CMK (cell line): ENCODE measurements around the gene MPRIP.
"Not testable (repeated sequence)": the region's sequence is repeated elsewhere in the genome, so short reads cannot be mapped to it uniquely, and the experiment has no call there.

Experiments used
- DNase-seq: peaks from one replicate; pipeline ENCODE4 v3.0.0-alpha.2; 2010; ENCODE audit warnings: low read depth

Gene MPRIP, protein sequence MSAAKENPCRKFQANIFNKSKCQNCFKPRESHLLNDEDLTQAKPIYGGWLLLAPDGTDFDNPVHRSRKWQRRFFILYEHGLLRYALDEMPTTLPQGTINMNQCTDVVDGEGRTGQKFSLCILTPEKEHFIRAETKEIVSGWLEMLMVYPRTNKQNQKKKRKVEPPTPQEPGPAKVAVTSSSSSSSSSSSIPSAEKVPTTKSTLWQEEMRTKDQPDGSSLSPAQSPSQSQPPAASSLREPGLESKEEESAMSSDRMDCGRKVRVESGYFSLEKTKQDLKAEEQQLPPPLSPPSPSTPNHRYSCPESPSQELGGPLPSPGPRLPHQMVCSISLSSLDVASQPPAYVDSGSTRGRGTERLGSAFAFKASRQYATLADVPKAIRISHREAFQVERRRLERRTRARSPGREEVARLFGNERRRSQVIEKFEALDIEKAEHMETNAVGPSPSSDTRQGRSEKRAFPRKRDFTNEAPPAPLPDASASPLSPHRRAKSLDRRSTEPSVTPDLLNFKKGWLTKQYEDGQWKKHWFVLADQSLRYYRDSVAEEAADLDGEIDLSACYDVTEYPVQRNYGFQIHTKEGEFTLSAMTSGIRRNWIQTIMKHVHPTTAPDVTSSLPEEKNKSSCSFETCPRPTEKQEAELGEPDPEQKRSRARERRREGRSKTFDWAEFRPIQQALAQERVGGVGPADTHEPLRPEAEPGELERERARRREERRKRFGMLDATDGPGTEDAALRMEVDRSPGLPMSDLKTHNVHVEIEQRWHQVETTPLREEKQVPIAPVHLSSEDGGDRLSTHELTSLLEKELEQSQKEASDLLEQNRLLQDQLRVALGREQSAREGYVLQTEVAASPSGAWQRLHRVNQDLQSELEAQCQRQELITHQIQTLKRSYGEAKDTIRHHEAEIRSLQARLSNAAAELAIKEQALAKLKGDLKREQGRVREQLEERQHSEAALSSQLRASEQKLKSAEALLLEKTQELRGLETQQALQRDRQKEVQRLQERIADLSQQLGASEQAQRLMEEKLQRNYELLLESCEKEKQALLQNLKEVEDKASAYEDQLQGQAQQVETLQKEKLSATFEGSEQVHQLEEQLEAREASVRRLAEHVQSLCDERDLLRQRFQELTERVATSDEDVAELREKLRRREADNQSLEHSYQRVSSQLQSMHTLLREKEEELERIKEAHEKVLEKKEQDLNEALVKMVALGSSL (N-terminal part only)

GRCh38 chr17:17042384-17042736 is at the start of gene MPRIP:
TSS of gene MPRIP (plus strand) at chr17:17042457. CDS start at chr17:17042849, 392 bp downstream.
- DNase-seq: no peak

- no peak for DNase-seq
Observed at GRCh38 chr17:16994631-16995030, 47.6 kb upstream of the MPRIP start.

DNA sequence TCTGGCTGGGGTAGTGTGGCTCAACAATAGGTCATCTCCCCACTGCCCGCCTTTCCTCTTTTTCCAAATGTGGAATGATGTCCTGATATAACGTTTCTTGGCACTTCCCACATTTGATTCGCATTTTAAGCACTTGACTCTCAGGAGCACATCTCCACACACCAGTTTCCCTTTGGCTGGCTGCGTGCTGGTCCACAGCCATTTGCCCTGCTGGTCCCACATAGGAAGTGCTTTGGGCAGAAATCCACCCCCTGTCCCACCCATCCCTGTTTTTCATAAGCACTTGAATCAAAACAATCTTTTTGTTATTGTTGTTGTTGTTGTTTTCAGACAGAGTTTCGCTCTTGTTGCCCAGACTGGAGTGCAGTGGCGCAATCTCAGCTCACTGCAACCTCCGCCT is 46.3 kb upstream of the MPRIP start:
- no peak for DNase-seq

GRCh38 chr17:16996726-16997125 is 45.5 kb upstream of the MPRIP start:
- not testable (repeated sequence) for DNase-seq

- peak; percentile 54 for DNase-seq
Observed at GRCh38 chr17:16997514-16998429, 44.5 kb upstream of the MPRIP start.

DNA sequence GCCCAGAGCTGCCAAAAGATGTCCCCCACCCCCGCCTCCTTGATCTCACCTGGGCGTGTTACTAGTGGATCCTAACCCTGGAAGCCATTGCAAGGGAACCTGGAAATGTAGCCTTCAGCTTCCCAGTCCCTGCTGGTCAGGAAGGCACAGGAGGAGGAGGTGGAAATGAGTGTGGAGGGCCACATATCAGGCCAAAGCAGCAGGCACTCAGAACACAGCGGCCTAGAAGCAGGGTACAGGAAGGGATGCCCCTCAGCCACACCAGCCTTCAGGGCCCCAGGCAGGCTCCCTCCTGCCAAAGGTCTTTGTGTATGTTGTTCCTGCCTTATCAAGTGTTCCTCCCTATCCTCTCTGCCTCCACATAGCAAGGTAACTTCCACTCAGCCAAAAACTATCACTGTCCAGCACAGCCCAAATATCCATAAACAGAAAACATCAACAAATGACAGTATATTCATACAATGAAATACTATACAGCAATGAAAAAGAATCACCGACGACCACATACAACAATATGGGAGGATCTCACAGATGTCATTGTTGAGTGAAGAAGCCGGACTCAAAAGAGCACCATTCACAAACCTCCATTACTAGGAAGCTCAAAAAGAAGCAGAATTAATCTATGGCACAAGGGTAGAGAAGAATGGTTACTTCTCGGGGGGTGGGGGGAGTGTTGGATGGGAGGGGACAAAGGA is 42.2 kb upstream of the MPRIP start:
- no peak for DNase-seq

GRCh38 chr17:17001076-17001777 is 41.0 kb upstream of the MPRIP start:
- no peak for DNase-seq

GRCh38 chr17:17001874-17002520 is 40.3 kb upstream of the MPRIP start:
- peak; percentile 43 for DNase-seq

GRCh38 chr17:17002731-17003715 is 39.2 kb upstream of the MPRIP start:
- DNase-seq: not testable (repeated sequence)

GRCh38 chr17:17004251-17004996 is 37.8 kb upstream of the MPRIP start:
- no peak for DNase-seq

DNA sequence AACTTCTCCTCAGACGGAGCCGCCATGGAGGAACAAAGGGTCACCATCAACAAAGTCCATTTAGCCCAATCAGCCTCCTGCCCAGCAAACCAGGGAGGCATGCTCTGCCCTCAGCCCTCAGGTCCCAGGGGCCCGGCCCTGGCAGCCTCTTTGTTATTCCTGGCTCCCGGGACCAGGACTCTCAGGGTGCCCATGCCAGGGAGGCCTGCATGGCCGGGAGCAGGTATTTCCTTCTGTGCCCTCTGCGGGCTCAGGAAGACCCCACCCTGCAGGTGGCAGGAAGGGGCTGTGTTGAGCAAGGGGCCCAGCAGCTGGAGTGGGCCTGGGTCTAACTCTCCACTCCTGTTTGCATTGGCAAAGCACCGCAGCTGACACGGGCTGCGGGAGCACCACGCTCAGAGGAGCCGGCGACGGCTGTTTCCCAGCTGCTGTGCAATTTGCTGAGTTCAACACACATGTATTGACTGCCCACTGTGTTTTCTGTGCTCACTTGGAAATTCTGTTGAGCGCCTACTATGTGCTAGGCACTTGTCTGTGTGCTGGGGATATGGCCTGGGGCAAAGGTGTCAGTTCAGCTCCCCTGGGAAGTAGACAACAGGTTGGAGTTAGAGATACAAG is 37.2 kb upstream of the MPRIP start:
- DNase-seq: not testable (repeated sequence)

DNA sequence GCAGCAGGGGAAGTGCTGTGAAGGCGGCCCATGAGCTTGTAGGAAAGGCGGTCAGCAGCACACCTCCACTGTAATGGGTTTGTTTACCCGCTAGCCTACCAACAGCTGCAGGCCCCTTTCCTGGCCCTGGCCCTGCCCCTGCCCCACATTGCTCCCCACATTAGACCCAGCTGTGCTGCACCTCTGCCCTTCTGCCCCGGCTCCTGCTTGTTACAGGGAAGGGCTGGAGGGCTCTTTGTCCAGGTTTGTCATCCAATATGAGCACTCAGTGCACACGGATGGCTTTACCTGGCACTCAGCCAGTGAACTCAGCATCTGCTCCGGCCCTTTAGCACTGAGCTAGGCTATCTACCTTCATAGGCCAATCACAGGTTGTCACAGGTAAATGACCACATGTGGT is 34.4 kb upstream of the MPRIP start:
- not testable (repeated sequence) for DNase-seq

DNA sequence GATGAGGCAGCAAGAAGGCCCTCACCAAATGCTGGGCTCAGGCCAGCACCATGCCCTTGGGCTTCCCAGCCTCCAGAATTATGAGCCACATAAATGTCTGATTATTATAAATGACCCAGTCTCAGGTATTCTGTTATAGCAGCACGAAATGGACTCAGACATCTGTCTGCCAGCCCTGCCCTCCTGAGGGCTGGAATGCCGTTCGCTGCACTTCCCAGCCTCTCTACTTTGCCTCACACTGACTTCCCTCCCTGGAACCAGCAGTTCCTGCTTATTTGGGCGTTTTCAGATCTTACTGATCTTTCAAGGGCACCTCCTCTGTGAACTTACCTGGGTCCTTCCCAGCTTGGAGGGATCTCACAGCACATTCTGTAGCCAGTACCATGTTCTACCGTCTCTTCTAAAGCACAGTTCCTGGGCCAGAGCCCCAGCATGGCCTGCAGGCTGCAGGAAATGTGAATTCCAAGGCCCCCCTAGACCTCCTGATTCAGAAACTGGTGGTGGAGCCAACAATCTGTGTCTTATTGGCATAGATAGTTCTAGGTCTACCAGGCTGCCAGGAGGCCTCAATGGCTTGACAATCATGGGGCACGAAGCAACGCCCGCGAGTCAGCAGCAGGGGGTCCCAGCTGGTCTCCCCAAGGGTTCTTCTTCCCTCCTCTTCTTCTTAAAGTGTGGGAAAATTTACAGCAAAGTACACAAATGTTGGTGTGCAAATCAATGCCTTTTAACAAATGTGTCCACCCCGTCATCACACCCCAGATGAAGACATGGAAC is 33.4 kb upstream of the MPRIP start:
- not testable (repeated sequence) for DNase-seq

GRCh38 chr17:17009972-17010371 is 32.3 kb upstream of the MPRIP start:
- DNase-seq: not testable (repeated sequence)

- DNase-seq: not testable (repeated sequence)
Observed at GRCh38 chr17:17010545-17011034, 31.7 kb upstream of the MPRIP start.
